GM12874 (cell line): ENCODE results near the gene WDR3.
A peak's percentile ranks its signal among the peaks of the same experiment; 100 is the strongest.

ENCODE experiments used
- TF ChIP-seq, protein P1 (sequence below): IDR thresholded peaks from 2 replicates; pipeline ENCODE4 v1.5.1; 2011; ENCODE audit warnings: low read depth, mild to moderate bottlenecking, control low read depth, low read length, moderate library complexity; ENCODE audit not compliant: insufficient read depth

WDR3 gene

DNA sequence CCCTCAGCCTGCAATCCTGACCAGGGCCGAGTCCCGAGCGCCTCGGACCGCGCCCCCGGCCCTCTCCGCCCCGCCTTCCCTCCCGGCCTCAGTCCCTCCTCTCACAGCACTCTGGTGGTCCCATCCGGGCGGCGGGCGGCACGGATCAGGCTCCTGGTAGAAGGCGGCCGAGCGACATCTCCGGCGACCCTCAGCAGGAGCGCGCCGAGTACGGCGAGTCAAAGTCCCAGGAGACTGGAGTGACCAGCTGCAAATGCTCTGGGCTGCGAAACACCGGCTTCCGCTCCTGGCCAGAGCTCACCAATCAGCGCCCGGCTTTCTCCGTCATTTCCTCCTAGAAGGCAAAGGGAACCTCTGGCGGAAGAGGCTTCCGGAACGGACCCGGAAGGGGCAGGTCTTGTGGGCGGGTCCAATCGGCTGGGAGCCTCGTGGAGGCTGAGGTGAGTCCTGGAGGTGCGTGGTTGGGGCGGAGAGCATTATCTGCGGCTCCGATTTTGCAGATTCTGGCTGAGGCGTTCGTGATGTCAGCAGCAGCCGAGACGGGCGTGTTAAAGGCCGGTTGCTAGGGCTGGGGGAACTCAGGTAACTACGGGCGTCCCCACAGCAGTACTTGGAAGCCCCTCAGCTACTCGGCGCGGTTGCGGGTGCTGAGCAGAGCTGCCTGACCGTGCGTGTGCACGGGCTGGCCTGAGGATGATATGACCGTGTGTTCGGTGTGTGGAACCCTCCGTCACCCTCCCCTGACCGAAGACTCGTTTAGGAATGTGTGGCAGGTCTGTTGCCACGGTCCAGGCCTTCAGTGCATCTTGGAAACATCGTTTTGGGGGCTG is at the start of gene WDR3, which contains the start of gene GDAP2:
Gene WDR3 (plus strand): TSS at position 397 of the 830 bp plus-strand sequence. CDS start 3,581 bp downstream, outside the sequence.
Gene GDAP2 (minus strand): TSS at position 279 of the 830 bp plus-strand sequence. CDS start 9,264 bp downstream, outside the sequence.
- TF ChIP-seq, protein P1, sequence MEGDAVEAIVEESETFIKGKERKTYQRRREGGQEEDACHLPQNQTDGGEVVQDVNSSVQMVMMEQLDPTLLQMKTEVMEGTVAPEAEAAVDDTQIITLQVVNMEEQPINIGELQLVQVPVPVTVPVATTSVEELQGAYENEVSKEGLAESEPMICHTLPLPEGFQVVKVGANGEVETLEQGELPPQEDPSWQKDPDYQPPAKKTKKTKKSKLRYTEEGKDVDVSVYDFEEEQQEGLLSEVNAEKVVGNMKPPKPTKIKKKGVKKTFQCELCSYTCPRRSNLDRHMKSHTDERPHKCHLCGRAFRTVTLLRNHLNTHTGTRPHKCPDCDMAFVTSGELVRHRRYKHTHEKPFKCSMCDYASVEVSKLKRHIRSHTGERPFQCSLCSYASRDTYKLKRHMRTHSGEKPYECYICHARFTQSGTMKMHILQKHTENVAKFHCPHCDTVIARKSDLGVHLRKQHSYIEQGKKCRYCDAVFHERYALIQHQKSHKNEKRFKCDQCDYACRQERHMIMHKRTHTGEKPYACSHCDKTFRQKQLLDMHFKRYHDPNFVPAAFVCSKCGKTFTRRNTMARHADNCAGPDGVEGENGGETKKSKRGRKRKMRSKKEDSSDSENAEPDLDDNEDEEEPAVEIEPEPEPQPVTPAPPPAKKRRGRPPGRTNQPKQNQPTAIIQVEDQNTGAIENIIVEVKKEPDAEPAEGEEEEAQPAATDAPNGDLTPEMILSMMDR = no peak

DNA sequence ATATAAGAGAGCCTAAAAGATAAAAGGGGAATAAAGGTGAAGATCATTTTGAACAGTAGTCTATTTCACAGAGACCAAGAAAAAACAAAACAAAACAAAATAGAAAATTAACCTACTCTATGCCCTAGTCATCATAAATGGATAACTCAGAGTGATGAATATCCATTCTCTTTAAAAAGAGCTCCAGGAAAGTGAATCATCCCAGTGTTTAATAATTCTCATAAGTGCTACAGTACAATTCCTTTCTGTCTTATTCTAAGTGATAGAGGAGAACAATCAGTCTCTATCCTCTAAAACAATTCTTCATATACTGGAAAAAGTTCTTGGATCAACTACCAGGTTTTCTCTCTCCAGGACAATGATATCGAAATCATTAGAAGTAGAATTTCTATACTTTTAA is 45.9 kb upstream of the WDR3 start:
- TF ChIP-seq, protein P1 = no peak

DNA sequence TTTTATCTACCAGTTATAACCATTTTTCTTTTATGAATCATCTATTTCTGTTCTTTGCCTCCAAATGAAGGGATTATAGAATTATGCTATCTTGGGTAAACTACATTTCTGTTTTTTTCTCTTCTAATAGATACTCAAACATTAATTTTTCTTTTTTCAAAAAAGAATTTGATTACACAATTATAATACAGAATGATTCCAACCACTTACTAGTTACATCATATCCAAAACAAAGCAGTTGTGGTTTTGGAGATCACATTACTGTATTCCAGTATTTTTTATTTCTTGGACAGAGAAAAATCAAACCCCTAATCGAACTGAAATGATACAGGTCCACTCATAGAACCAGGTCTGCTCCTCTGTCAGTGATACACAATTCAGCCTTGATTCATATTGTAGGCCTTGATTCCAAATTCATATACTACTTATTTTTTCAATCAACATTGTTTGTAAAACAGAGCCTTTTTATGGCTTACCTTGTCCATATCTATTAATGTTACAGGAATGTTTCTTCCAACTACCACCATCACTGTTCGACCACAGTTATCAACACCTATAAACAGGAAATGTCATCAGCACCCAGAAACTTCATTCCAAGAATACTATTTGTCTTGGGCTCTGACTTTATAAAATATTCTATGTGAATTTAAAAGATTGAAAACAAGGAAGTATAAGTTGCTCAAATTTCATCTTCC is 43.3 kb upstream of the WDR3 start:
- TF ChIP-seq, protein P1 = no peak

DNA sequence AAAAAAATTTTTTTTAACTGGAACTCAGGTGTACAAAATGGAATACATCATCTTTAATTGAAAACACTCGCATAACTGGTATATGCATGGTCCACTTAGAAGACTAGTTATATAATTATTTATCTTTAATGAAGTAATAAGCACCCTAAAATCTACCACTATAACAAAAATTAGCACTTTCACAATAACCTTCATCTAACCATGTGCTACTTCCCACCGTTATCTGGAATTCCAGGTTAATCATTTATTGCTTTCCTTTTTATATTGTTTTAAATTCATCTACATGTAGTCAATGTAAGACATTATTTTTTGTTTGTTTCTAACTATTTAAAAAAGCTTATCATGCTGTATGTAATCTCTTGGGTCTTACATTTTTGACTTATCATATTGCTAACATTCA is 39.1 kb upstream of the WDR3 start:
- TF ChIP-seq, protein P1 = no peak

DNA sequence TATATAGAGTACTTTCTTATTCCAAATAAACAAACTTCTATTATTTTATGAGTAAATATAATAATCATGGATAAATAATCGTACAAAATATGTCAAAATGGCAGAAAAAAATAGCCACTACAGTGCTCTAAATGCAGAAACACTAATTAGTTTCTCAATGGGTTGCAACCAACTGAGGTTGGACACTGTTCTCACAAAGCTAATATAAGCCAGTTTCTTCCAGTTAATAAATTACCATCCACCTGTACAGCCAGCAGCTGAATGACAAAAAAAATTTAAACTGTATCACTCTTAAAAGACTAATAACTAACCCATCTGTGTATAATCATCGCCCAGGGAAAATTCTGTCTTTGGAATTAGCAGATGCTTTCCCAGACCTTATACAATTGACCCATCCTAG is 37.0 kb upstream of the WDR3 start:
- TF ChIP-seq, protein P1 = no peak

DNA sequence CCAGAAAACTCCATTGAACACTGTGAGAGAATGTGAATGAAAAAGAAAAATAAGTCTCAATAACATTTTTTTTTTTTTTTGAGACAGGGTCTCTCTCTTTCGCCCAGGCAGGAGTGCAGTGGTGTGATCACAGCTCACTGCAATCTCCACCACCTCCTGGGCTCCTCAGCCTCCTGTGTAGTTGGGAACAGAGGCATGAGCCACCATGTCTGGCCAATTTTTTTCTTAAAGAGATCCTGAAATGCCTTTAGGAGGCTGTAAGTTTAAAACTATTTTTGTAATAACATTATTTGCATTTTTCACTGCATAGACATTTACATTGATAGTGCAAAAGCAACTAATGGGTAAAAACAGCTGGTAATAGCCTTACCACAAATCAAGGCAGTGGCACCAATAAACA is 35.5 kb upstream of the WDR3 start:
- TF ChIP-seq, protein P1 = no peak

DNA sequence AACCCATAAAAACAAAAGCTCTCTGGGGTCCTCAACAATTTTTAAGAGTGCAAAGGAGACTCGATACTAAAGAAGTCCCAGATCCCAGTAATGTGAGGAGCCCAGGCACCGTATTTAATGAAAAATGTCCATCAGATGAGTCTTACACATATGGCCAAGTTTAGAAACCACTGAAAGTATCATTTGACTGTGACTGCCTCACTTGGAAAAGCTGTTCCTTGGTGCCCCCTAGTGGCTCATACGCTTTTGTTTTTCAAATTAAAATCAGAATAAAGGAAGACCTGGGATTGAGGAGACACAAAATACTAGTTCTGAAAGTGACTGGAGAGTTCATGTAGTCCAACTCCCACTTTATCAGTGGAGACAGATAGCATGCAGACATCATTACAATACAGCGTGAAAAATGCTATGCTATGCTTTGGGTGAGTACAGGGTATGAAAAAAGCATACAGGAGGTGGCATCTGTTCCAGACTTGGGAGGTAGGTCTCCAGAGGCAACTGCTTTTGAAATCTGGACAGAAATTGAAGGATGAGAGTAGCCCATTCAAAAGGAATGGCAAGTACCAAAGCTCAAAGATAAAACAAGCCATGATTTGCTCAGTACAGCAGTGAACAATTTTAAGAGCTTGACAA is 33.9 kb upstream of the WDR3 start:
- TF ChIP-seq, protein P1 = peak; percentile 63
